Astrocyte of the cerebellum (primary cell): ENCODE measurements around the gene DDX1.

Source experiments
- DNase-seq: peaks from one replicate; pipeline ENCODE4 v3.0.0-alpha.2; 2011; ENCODE audit warnings: low read depth
- H3K4me3 ChIP-seq: 2 replicates; pipeline ENCODE4 v1.5.1; 2011; ENCODE audit warnings: mild to moderate bottlenecking, low read depth, low read length, moderate library complexity
- CTCF ChIP-seq: IDR thresholded peaks from 2 replicates; pipeline ENCODE4 v1.5.1; 2012; ENCODE audit warnings: low read length, low read depth, moderate library complexity, mild to moderate bottlenecking; ENCODE audit errors: missing control alignments
- in situ Hi-C: cut with HindIII; loops from 2 replicates; pipeline ENCODE4 v1.10.0; 2017; ENCODE audit warnings: low sequenced_read_pairs

The DDX1 gene

GRCh38 chr2:15666861-15667808 lies 75.5 kb downstream of the DDX1 start:
- no peak for TF ChIP-seq CTCF
- H3K4me3 ChIP-seq, result no peak overlapping the region
- in situ Hi-C loops, result no loop called here
- DNase-seq, result no peak

- TF ChIP-seq CTCF, result no peak
- DNase-seq, result no peak
- H3K4me3 ChIP-seq, result no peak overlapping the region
- in situ Hi-C loops, result no loop called here
Measured at GRCh38 chr2:15667809-15668556, 76.3 kb downstream of the DDX1 start.

GRCh38 chr2:15668611-15669305 lies 77.1 kb downstream of the DDX1 start:
- no peak for TF ChIP-seq CTCF
- DNase-seq, result no peak
- in situ Hi-C loops, result no loop called here
- H3K4me3 ChIP-seq, result no peak overlapping the region

- in situ Hi-C loops, result no loop called here
- DNase-seq, result no peak
- no peak overlapping the region for H3K4me3 ChIP-seq
- no peak for TF ChIP-seq CTCF
Measured at GRCh38 chr2:15669375-15669910, 77.8 kb downstream of the DDX1 start.

GRCh38 chr2:15670469-15670868 lies 78.8 kb downstream of the DDX1 start:
- H3K4me3 ChIP-seq, result no peak overlapping the region
- in situ Hi-C loops, result no loop called here
- DNase-seq, result no peak
- no peak for TF ChIP-seq CTCF

GRCh38 chr2:15670981-15671380 lies 79.3 kb downstream of the DDX1 start:
- in situ Hi-C loops, result no loop called here
- no peak for TF ChIP-seq CTCF
- no peak for DNase-seq
- no peak overlapping the region for H3K4me3 ChIP-seq
